Measurements from ENCODE around the gene AGBL5.
"Not testable (repeated sequence)": the region's sequence is repeated elsewhere in the genome, so short reads cannot be mapped to it uniquely, and the experiment has no call there.

The AGBL5 gene

GRCh38 chr2:27072920-27073319 is 21.5 kb downstream of the AGBL5 start:
- peak; percentile 50 for DNase-seq (ENCODE audit: low read depth)
- no peak for TF ChIP-seq CTCF (conservative IDR thresholded peaks at IDR 0.05; ENCODE audit: low read depth, low read length)
- no peak overlapping the region for H3K4me3 ChIP-seq (ENCODE audit: low read depth, low read length)

- DNase-seq (ENCODE audit: low read depth): no peak
- TF ChIP-seq CTCF (conservative IDR thresholded peaks at IDR 0.05; ENCODE audit: low read depth, low read length): no peak
- no peak overlapping the region for H3K4me3 ChIP-seq (ENCODE audit: low read depth, low read length)
Observed at GRCh38 chr2:27073782-27074181, 22.3 kb downstream of the AGBL5 start.

- no peak overlapping the region for H3K4me3 ChIP-seq (ENCODE audit: low read depth, low read length)
Observed at GRCh38 chr2:27074738-27075565, 23.5 kb downstream of the AGBL5 start.

GRCh38 chr2:27075566-27075871 is 24.1 kb downstream of the AGBL5 start:
- DNase-seq (ENCODE audit: low read depth): not testable (repeated sequence)

More at GRCh38 chr2:27074738-27075565, 23.5 kb downstream of the AGBL5 start:
- TF ChIP-seq CTCF (conservative IDR thresholded peaks at IDR 0.05; ENCODE audit: low read depth, low read length): no peak
- DNase-seq (ENCODE audit: low read depth): peak; percentile 42

GRCh38 chr2:27076323-27076722 is 24.9 kb downstream of the AGBL5 start:
- TF ChIP-seq CTCF (conservative IDR thresholded peaks at IDR 0.05; ENCODE audit: low read depth, low read length): no peak
- no peak for DNase-seq (ENCODE audit: low read depth)
- no peak overlapping the region for H3K4me3 ChIP-seq (ENCODE audit: low read depth, low read length)

More at GRCh38 chr2:27075566-27075871, 24.1 kb downstream of the AGBL5 start:
- H3K4me3 ChIP-seq (ENCODE audit: low read depth, low read length): not testable (repeated sequence)

- DNase-seq (ENCODE audit: low read depth): no peak
- H3K4me3 ChIP-seq (ENCODE audit: low read depth, low read length): no peak overlapping the region
- no peak for TF ChIP-seq CTCF (conservative IDR thresholded peaks at IDR 0.05; ENCODE audit: low read depth, low read length)
Observed at GRCh38 chr2:27077231-27077630, 25.8 kb downstream of the AGBL5 start.

GRCh38 chr2:27078267-27079194 is 27.1 kb downstream of the AGBL5 start, which contains the start of gene EMILIN1:
TSS of gene EMILIN1 (plus strand) at chr2:27078615. CDS start at chr2:27079066, 451 bp downstream.
- peak; percentile 4 for TF ChIP-seq CTCF (conservative IDR thresholded peaks at IDR 0.05; ENCODE audit: low read depth, low read length)
- peak within 1 kb of the TSS; percentile 72 for H3K4me3 ChIP-seq (ENCODE audit: low read depth, low read length)
- peak; percentile 93 for DNase-seq (ENCODE audit: low read depth)
